Central memory CD8-positive, alpha-beta T cell (primary cell): ENCODE data around the gene PRCC.

Experiments
- ATAC-seq: fragments of 150-1000 bp; cut with Tn5 transposase; replicated peaks from 2 replicates; pipeline ENCODE4 v1.10.0; 2022; ENCODE audit warnings: mild to moderate bottlenecking, moderate FRiP score, moderate number of reproducible peaks; ENCODE audit not compliant: poor library complexity, severe bottlenecking; ENCODE audit errors: extremely low read depth
- DNase-seq, 2 donors: peaks; one replicate each; pipeline ENCODE4 v3.0.0; 2021; ENCODE audit warnings: low spot score in 2 of 2
- H3K27ac Mint-ChIP-seq: one replicate; pipeline ENCODE4 v1.8.0; 2022; ENCODE audit warnings: low read depth, mild to moderate bottlenecking, moderate library complexity, mixed read lengths
- H3K27me3 Mint-ChIP-seq: one replicate; pipeline ENCODE4 v1.8.0; 2022; ENCODE audit warnings: mixed read lengths
- H3K36me3 Mint-ChIP-seq: one replicate; pipeline ENCODE4 v1.8.0; 2022; ENCODE audit warnings: mild to moderate bottlenecking, moderate library complexity, mixed read lengths; ENCODE audit not compliant: insufficient read depth
- H3K4me1 Mint-ChIP-seq: one replicate; pipeline ENCODE4 v1.8.0; 2022; ENCODE audit warnings: mixed read lengths
- H3K4me3 Mint-ChIP-seq: one replicate; pipeline ENCODE4 v1.8.0; 2022; ENCODE audit warnings: mild to moderate bottlenecking, moderate library complexity, mixed read lengths
- H3K9me3 Mint-ChIP-seq: one replicate; pipeline ENCODE4 v1.8.0; 2022; ENCODE audit warnings: mixed read lengths

The PRCC gene

GRCh38 chr1:156822680-156823079, 55.3 kb downstream of the PRCC start:
- Mint-ChIP-seq H3K27me3 (no peaks in the 10 kb centered on the region), H3K4me1 (no peaks in the 10 kb centered on the region), H3K27ac (no peak overlapping the region), H3K4me3 (no peak overlapping the region), H3K9me3 (no peaks in the 10 kb centered on the region), H3K36me3 (peaks cover 2% of the 10 kb centered on the region)
- ATAC-seq, result no peak
- no peak for DNase-seq

GRCh38 chr1:156823210-156823790, 56.0 kb downstream of the PRCC start:
- ATAC-seq, result no peak
- no peaks in the 10 kb centered on the region for H3K36me3 Mint-ChIP-seq
- no peak overlapping the region for H3K4me3 Mint-ChIP-seq
- no peak overlapping the region for H3K27ac Mint-ChIP-seq
- H3K4me1 Mint-ChIP-seq, result no peaks in the 10 kb centered on the region
- no peaks in the 10 kb centered on the region for H3K27me3 Mint-ChIP-seq
- H3K9me3 Mint-ChIP-seq, result no peaks in the 10 kb centered on the region
- DNase-seq, result no peak

GRCh38 chr1:156826630-156827029, 59.3 kb downstream of the PRCC start:
- Mint-ChIP-seq H3K27me3 (peaks cover 7% of the 10 kb centered on the region), H3K4me1 (no peaks in the 10 kb centered on the region), H3K4me3 (no peak overlapping the region), H3K27ac (no peak overlapping the region), H3K9me3 (no peaks in the 10 kb centered on the region), H3K36me3 (no peaks in the 10 kb centered on the region)
- DNase-seq, result no peak
- ATAC-seq, result no peak

- Mint-ChIP-seq H3K4me1 (peaks cover 6% of the 10 kb centered on the region), H3K27ac (no peak overlapping the region), H3K9me3 (no peaks in the 10 kb centered on the region), H3K4me3 (no peak overlapping the region), H3K36me3 (no peaks in the 10 kb centered on the region), H3K27me3 (peaks cover 7% of the 10 kb centered on the region)
- DNase-seq (no peak), ATAC-seq (no peak)
Measured at GRCh38 chr1:156828400-156829124, 61.2 kb downstream of the PRCC start.

GRCh38 chr1:156832434-156832833, 65.1 kb downstream of the PRCC start:
- Mint-ChIP-seq H3K4me1 (peaks cover 24% of the 10 kb centered on the region), H3K36me3 (no peaks in the 10 kb centered on the region), H3K9me3 (no peaks in the 10 kb centered on the region), H3K4me3 (no peak overlapping the region), H3K27me3 (peaks cover 7% of the 10 kb centered on the region), H3K27ac (no peak overlapping the region)
- ATAC-seq (no peak), DNase-seq (no peak)

- Mint-ChIP-seq H3K36me3 (no peaks in the 10 kb centered on the region), H3K9me3 (no peaks in the 10 kb centered on the region), H3K4me3 (no peak overlapping the region), H3K27me3 (peaks cover 9% of the 10 kb centered on the region), H3K4me1 (peaks cover 25% of the 10 kb centered on the region), H3K27ac (no peak overlapping the region)
- DNase-seq, result no peak
- ATAC-seq, result peak; percentile 55
Measured at GRCh38 chr1:156833603-156834002, 66.3 kb downstream of the PRCC start.

- no peaks in the 10 kb centered on the region for H3K36me3 Mint-ChIP-seq
- peaks cover 31% of the 10 kb centered on the region for H3K4me1 Mint-ChIP-seq
- ATAC-seq (no peak), DNase-seq (no peak)
- H3K9me3 Mint-ChIP-seq, result no peaks in the 10 kb centered on the region
- no peak overlapping the region for H3K4me3 Mint-ChIP-seq
- peaks cover 15% of the 10 kb centered on the region for H3K27me3 Mint-ChIP-seq
- no peak overlapping the region for H3K27ac Mint-ChIP-seq
Measured at GRCh38 chr1:156834322-156834721, 67.0 kb downstream of the PRCC start.

- ATAC-seq (peak; percentile 65), DNase-seq (no peak)
- no peaks in the 10 kb centered on the region for H3K9me3 Mint-ChIP-seq
- peaks cover 29% of the 10 kb centered on the region for H3K27me3 Mint-ChIP-seq
- H3K4me3 Mint-ChIP-seq, result no peak overlapping the region
- peak overlapping the region; percentile 96 for H3K27ac Mint-ChIP-seq
- peaks cover 31% of the 10 kb centered on the region for H3K4me1 Mint-ChIP-seq
- H3K36me3 Mint-ChIP-seq, result peaks cover 4% of the 10 kb centered on the region
Measured at GRCh38 chr1:156836041-156836654, 68.8 kb downstream of the PRCC start.

GRCh38 chr1:156836892-156837291, 69.6 kb downstream of the PRCC start:
- H3K27ac Mint-ChIP-seq, result no peak overlapping the region
- no peak overlapping the region for H3K4me3 Mint-ChIP-seq
- no peaks in the 10 kb centered on the region for H3K9me3 Mint-ChIP-seq
- H3K36me3 Mint-ChIP-seq, result peaks cover 4% of the 10 kb centered on the region
- peaks cover 32% of the 10 kb centered on the region for H3K27me3 Mint-ChIP-seq
- DNase-seq, result no peak
- H3K4me1 Mint-ChIP-seq, result peaks cover 31% of the 10 kb centered on the region
- no peak for ATAC-seq

GRCh38 chr1:156838972-156839371, 71.6 kb downstream of the PRCC start:
- Mint-ChIP-seq H3K4me3 (no peak overlapping the region), H3K27ac (peak overlapping the region; percentile 71), H3K27me3 (peaks cover 52% of the 10 kb centered on the region), H3K36me3 (peaks cover 4% of the 10 kb centered on the region), H3K4me1 (peaks cover 23% of the 10 kb centered on the region), H3K9me3 (no peaks in the 10 kb centered on the region)
- DNase-seq (peak in 1 of 2 donors; percentile 34), ATAC-seq (peak; percentile 43)

GRCh38 chr1:156839426-156840109, 72.2 kb downstream of the PRCC start:
- ATAC-seq, result no peak
- peaks cover 24% of the 10 kb centered on the region for H3K4me1 Mint-ChIP-seq
- no peaks in the 10 kb centered on the region for H3K9me3 Mint-ChIP-seq
- no peak overlapping the region for H3K27ac Mint-ChIP-seq
- H3K27me3 Mint-ChIP-seq, result peaks cover 58% of the 10 kb centered on the region
- DNase-seq, result no peak
- H3K4me3 Mint-ChIP-seq, result no peak overlapping the region
- H3K36me3 Mint-ChIP-seq, result peaks cover 4% of the 10 kb centered on the region

GRCh38 chr1:156840186-156840897, 73.0 kb downstream of the PRCC start:
- DNase-seq (no peak), ATAC-seq (no peak)
- peaks cover 4% of the 10 kb centered on the region for H3K36me3 Mint-ChIP-seq
- peaks cover 66% of the 10 kb centered on the region for H3K27me3 Mint-ChIP-seq
- no peaks in the 10 kb centered on the region for H3K9me3 Mint-ChIP-seq
- no peak overlapping the region for H3K4me3 Mint-ChIP-seq
- H3K4me1 Mint-ChIP-seq, result peaks cover 26% of the 10 kb centered on the region
- no peak overlapping the region for H3K27ac Mint-ChIP-seq
